NCI-H1930 (cell line): ENCODE data around the gene KRTAP4-6.
A peak's percentile ranks its signal among the peaks of the same experiment; 100 is the strongest.
"Not testable (repeated sequence)": the region's sequence is repeated elsewhere in the genome, so short reads cannot be mapped to it uniquely, and the experiment has no call there.

Source experiments
- DNase-seq, 2 experiments: peaks; one replicate each; lab custom pipeline; 2025; lab: John Stamatoyannopoulos, UW

Gene KRTAP4-6

DNA sequence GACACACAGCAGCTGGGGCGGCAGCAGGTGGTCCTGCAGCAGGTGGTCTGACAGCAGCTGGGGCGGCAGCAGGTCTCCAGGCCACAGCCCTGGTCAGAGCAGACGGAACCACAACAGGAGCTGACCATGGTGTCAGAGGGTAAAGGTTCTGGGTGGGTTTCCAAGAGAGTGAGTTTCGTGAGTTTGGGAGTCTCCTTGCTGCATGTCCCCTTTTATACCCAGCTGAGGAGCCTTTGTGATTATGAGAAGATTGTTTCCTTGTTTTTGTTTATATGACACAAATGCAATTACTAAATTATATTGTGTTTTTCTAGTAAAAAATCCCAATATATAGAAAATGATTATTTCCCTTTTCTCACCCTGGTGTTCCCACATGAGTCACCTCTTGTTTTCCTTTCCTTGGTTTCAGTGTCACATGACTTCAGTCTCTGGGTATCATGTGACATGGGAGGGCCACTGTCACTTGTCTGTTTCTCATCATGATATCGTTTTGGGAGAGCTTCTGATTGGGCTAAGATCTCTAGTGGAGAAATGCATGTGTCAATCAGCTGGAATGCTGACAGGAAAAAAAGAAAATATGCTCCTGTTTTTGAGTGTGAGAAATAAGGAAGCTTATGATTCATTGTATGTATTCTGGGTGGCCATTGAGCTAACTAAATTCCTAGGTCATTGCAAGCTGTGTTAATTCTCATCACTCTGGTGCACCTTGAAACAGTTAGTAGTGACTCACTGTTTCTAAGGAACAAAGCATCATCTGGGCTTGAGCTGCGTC is at the start of gene KRTAP4-6:
Gene KRTAP4-6, minus strand, starts transcription at position 185 of the 772 bp plus-strand sequence. Its CDS starts 57 bp downstream, at position 128.
- no peak for DNase-seq

DNA sequence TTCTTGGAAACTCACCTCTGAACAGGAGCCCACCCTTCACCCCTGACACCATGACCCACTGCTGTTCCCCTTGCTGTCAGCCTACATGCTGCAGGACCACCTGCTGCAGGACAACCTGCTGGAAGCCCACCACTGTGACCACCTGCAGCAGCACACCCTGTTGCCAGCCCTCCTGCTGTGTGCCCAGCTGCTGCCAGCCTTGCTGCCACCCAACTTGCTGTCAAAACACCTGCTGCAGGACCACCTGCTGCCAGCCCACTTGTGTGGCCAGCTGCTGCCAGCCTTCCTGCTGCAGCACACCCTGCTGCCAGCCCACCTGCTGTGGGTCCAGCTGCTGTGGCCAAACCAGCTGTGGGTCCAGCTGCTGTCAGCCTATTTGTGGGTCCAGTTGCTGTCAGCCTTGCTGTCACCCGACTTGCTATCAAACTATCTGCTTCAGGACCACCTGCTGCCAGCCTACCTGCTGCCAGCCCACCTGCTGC is 49.5 kb upstream of the KRTAP4-6 start, which contains the start of gene KRTAP9-1:
Gene KRTAP9-1, plus strand, starts transcription at position 51 of the 482 bp plus-strand sequence. Its CDS starts 0 bp downstream, at position 51.
- not testable (repeated sequence) for DNase-seq

GRCh38 chr17:41186872-41187271 is 46.5 kb upstream of the KRTAP4-6 start:
- DNase-seq: no peak

GRCh38 chr17:41185001-41185400 is 44.7 kb upstream of the KRTAP4-6 start:
- no peak for DNase-seq

DNA sequence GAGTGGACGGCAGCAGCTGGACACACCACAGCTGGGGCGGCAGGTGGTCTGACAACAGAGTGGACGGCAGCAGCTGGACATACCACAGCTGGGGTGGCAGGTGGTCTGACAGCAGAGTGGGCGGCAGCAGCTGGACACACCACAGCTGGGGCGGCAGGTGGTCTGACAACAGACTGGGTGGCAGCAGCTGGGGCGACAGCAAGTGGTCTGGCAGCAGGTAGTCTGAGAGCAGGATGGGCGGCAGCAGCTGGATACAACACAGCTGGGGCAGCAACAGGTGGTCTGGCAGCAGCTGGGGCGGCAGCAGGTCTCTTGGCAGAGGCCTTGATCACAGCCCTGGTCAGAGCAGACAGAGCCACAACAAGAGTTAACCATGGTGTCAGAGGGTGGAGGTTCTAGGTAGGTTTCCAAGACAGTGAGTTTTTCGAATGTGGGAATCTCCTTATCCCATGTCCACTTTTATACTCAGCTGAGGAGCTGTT is 44.2 kb upstream of the KRTAP4-6 start, which contains the start of gene KRTAP4-1:
Gene KRTAP4-1, minus strand, starts transcription at position 432 of the 482 bp plus-strand sequence. Its CDS starts 57 bp downstream, at position 375.
- DNase-seq: no peak

DNA sequence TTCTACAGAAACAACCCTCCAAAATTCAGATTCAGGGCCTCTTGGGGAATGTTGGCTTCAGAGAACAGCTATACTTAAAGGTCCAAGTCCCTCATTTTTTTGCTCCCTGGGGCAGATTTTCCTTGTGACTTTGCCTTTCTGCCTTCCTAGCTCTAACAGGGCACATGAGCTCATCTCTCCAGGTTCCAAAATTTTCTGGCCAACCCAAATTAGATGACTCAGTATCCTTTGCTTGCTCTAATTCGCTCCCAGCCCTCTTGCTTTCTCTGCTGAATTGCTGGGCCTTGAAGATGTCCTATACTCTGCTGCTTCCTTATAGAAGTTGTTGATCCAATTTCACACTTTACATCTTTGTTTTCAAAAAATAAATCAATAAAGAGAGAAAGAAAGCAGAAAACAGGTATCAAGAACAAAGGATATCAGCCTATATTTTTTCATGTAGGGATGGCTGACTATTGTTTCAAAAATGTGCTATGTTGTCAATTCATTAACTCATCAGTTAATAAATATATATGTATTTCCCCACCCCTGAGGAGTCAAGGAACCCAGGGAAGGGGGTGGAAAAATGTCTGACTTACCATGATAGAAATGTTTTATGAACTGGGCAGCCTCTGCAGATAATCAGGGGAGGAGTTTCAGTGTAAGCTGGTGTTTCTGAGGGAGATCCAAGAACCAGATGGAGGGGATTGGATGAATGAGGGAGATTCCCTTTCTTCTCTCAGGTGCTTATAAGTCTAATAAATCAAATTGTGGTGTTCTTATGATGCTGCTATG is 38.7 kb upstream of the KRTAP4-6 start:
- no peak for DNase-seq

DNA sequence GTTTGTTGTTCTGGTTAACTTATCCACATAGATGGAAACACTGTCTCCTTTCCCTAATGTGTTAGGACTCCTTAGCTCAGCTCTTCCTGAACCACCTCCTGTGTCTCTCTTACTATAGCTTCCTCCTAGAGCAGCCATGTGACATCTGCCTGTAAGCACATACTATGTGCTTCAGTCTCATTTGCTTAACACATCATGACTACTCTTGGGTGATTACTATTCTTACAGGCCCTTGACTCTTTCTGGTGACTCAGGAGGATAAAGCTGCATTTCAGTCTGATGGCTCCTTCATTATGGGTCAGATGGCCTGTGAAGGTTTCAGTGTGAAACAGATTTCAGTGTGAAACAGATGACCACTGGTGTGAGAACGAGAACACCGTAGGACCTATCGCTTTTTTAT is 38.0 kb upstream of the KRTAP4-6 start:
- DNase-seq: no peak

DNA sequence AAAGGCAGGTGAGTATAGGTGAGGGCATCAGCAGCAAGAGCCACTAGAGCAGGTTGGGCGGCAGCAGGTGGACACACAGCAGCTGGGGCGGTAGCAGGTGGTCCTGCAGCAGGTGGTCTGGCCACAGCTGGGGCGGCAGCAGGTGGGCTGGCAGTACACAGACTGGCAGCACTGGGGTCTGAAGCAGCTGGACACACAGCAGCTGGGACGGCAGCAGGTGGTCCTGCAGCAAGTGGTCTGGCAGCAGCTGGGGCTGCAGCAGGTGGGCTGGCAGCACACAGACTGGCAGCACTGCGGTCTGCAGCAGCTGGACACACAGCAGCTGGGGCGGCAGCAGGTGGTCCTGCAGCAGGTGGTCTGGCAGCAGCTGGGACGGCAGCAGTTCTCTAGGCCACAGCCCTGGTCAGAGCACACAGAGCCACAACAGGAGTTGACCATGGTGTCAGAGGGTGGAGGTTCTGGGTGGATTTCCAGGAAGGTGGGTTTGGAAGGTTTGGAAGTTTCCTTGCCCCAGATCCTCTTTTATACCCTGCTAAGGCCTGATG is 37.5 kb upstream of the KRTAP4-6 start, which contains the start of gene KRTAP4-2:
Gene KRTAP4-2, minus strand, starts transcription at position 495 of the 545 bp plus-strand sequence. Its CDS starts 57 bp downstream, at position 438.
- DNase-seq: no peak

- no peak for DNase-seq
Observed at GRCh38 chr17:41176744-41177387, 36.5 kb upstream of the KRTAP4-6 start.

- DNase-seq: no peak
Observed at GRCh38 chr17:41171886-41172285, 31.5 kb upstream of the KRTAP4-6 start.

DNA sequence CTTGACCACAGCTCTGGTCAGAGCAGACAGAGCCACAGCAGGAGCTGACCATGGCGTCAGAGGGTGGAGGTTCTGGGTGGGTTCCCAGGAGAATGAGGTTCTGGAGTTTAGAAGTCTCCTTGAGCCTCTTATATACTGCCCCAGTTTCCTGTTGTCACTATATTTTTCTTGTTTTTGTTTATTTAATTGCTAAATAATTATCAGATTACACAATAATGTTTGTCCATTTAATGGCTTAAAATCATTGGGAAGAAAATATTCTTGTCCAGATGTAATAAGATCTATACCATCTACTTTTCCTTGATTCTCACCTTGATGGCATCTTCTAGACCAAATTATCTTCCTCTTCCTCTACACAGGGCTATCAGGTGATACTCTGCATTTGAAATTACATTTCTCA is 27.8 kb upstream of the KRTAP4-6 start, which contains the start of gene KRTAP4-3:
Gene KRTAP4-3, minus strand, starts transcription at position 101 of the 400 bp plus-strand sequence. Its CDS starts 49 bp downstream, at position 52.
- no peak for DNase-seq

DNA sequence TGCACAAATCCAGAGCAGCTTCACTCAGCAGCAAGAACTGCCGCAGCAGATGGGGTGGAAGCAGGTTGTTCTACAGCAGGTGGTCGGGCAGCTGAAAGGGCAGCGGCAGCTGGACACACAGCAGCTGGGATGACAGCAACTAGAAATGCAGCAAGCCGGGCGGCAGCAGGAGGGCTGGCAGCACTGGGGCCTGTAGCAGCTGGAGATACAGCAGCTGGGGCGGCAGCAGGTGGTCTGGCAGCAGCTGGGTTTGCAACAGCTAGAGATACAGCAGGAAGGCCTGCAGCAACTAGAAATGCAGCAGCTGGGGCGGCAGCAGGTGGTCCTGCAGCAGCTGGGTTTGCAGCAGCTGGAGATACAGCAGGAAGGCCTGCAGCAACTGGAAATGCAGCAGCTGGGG is 27.2 kb upstream of the KRTAP4-6 start:
- peak in 1 of 2 experiments; percentile 4 for DNase-seq

DNA sequence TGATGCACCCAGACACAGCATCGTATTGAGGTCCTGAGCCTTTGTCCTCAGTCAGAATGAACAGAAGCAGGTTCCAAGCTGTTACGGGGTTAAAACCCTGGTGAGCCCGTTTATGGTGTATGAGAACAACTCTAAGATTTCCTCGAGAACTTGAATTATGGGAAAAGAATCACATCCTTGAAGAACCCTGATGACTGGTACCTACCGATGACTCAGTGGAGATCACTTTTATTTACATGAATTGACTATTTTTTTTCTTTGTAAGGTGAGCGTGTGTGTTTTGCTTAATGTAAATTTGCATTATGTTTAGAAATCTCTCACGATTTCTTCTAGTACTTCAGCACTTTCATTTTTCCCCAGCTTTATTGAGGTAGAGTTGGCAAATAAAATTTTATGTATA is 23.5 kb upstream of the KRTAP4-6 start:
- DNase-seq: no peak

GRCh38 chr17:41160648-41161047 is 20.3 kb upstream of the KRTAP4-6 start, which contains the start of gene KRTAP4-4:
Gene KRTAP4-4, minus strand, starts transcription at chr17:41160748. Its CDS starts 57 bp downstream, at chr17:41160691.
- no peak for DNase-seq

GRCh38 chr17:41160190-41160589 is 19.8 kb upstream of the KRTAP4-6 start:
- not testable (repeated sequence) for DNase-seq

- DNase-seq: no peak
Observed at GRCh38 chr17:41153856-41154255, 13.5 kb upstream of the KRTAP4-6 start.

GRCh38 chr17:41151525-41151924 is 11.2 kb upstream of the KRTAP4-6 start:
- DNase-seq: no peak

DNA sequence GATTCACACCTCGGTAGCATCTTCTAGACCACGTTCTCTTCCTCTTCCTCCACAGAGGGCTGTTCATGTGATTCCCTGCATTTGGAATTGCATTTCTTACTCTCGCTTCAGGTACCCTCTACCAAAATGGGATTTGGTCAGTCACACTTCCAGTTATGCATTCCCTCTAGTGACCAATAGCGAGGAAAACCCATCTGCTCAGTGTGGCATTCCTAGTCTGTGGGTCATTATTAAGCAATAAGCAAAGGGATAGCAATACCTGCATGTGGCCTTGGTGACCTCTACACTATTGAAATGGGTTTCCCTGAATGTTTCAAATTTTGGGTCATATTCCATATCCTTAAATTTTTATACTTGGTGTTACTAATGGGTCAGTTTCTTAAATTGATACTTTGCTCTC is 9.7 kb upstream of the KRTAP4-6 start:
- DNase-seq: no peak

DNA sequence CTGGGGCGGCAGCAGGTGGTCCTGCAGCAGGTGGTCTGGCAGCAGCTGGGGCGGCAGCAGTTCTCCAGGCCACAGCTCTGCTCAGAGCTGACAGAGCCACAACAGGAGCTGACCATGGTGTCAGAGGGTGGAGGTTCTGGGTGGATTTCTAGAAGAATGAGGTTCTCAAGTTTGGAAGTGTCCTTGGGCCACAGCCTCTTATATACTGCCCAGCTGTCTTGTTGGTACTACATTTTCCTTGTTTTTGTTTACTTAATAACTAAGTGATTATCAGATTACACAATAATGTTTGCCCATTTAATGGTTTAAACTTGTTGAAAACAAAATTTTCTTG is 9.3 kb upstream of the KRTAP4-6 start, which contains the start of gene KRTAP4-5:
Gene KRTAP4-5, minus strand, starts transcription at position 174 of the 334 bp plus-strand sequence. Its CDS starts 58 bp downstream, at position 116.
- DNase-seq: no peak

DNA sequence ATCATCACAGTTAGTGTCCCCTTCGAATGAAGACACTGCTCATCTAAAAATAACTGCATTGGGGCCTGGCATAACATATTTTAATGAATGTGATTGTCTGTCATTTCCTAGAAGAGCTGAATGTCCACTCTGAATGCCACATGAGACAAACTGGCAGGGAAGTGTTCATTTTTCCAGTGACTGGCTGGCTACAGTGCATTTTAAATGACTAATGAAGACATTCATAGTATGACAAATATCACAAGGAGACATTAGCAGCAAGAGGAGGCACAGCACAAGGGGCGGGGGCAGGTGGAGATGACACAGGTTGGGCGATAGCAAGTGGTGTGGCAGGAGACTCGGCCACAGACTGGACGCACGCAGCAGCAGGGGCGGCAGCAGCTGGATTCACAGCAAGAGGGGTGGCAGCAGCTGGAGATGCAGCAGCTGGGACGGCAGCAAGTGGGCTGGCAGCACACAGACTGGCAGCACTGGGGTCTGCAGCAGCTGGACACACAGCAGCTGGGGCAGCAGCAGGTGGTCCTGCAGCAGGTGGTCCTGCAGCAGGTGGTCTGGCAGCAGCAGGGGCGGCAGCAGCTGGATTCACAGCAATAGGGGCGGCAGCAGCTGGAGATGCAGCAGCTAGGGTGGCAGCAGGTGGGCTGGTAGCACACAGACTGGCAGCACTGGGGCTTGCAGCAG is 8.8 kb upstream of the KRTAP4-6 start:
- DNase-seq: not testable (repeated sequence)
